ENCODE data around the gene CPNE9.
A peak's percentile ranks its signal among the peaks of the same experiment; 100 is the strongest.
"Not testable (repeated sequence)": the region's sequence is repeated elsewhere in the genome, so short reads cannot be mapped to it uniquely, and the experiment has no call there.

CPNE9 gene

GRCh38 chr3:9748031-9748430, 44.4 kb downstream of the CPNE9 start:
- DNase-seq (ENCODE audit: low read depth in 2 of 2), result no peak

- no peak for DNase-seq (ENCODE audit: low read depth in 2 of 2)
These were observed 45.6 kb downstream of the CPNE9 start for GRCh38 chr3:9749296-9749644.

- peak; percentile 91 to 96 for DNase-seq (ENCODE audit: low read depth in 2 of 2)
These were observed 46.3 kb downstream of the CPNE9 start, which contains the start of gene OGG1 for GRCh38 chr3:9749645-9750555. TSS of gene OGG1 (plus strand) at chr3:9749952. CDS start at chr3:9750287, 335 bp downstream.

GRCh38 chr3:9750556-9751411, 47.2 kb downstream of the CPNE9 start:
- DNase-seq (ENCODE audit: low read depth in 2 of 2), result no peak

- no peak for DNase-seq (ENCODE audit: low read depth in 2 of 2)
These were observed 51.0 kb downstream of the CPNE9 start for GRCh38 chr3:9754678-9755077.

- no peak for DNase-seq (ENCODE audit: low read depth in 2 of 2)
These were observed 53.8 kb downstream of the CPNE9 start for GRCh38 chr3:9757427-9757826.

- DNase-seq (ENCODE audit: low read depth in 2 of 2), result no peak
These were observed 57.3 kb downstream of the CPNE9 start for GRCh38 chr3:9760779-9761505.

- DNase-seq (ENCODE audit: low read depth in 2 of 2), result no peak
These were observed 58.3 kb downstream of the CPNE9 start for GRCh38 chr3:9761919-9762318.

GRCh38 chr3:9762871-9763270, 59.2 kb downstream of the CPNE9 start:
- no peak for DNase-seq (ENCODE audit: low read depth in 2 of 2)

- DNase-seq (ENCODE audit: low read depth in 2 of 2), result no peak
These were observed 62.2 kb downstream of the CPNE9 start for GRCh38 chr3:9765865-9766264.

GRCh38 chr3:9767418-9767817, 63.8 kb downstream of the CPNE9 start:
- no peak for DNase-seq (ENCODE audit: low read depth in 2 of 2)

GRCh38 chr3:9768141-9768775, 64.6 kb downstream of the CPNE9 start:
- no peak for DNase-seq (ENCODE audit: low read depth in 2 of 2)

- no peak for DNase-seq (ENCODE audit: low read depth in 2 of 2)
These were observed 65.4 kb downstream of the CPNE9 start for GRCh38 chr3:9769012-9769411.

GRCh38 chr3:9769426-9770275, 66.0 kb downstream of the CPNE9 start, which contains the start of gene CAMK1:
TSS of gene CAMK1 (minus strand) at chr3:9769947. CDS start at chr3:9767749, 2,198 bp downstream.
- peak in 1 of 2 donors; percentile 37 for DNase-seq (ENCODE audit: low read depth in 2 of 2)

GRCh38 chr3:9770276-9770812, 66.7 kb downstream of the CPNE9 start:
- DNase-seq (ENCODE audit: low read depth in 2 of 2), result no peak

- DNase-seq (ENCODE audit: low read depth in 2 of 2), result not testable (repeated sequence)
These were observed 67.4 kb downstream of the CPNE9 start for GRCh38 chr3:9771007-9771406.

- no peak for DNase-seq (ENCODE audit: low read depth in 2 of 2)
These were observed 73.5 kb downstream of the CPNE9 start for GRCh38 chr3:9776896-9777693.

- no peak for DNase-seq (ENCODE audit: low read depth in 2 of 2)
These were observed 74.0 kb downstream of the CPNE9 start for GRCh38 chr3:9777694-9778021.
